ENCODE data around the gene SIAH1. TPM values are rescaled to one million over a fixed set of nuclear protein-coding genes. Genes with fewer than 3 reads are reported as not detected.

Gene SIAH1
- total RNA-seq, 1 donor from 2014 or later = 24.4 TPM

DNA sequence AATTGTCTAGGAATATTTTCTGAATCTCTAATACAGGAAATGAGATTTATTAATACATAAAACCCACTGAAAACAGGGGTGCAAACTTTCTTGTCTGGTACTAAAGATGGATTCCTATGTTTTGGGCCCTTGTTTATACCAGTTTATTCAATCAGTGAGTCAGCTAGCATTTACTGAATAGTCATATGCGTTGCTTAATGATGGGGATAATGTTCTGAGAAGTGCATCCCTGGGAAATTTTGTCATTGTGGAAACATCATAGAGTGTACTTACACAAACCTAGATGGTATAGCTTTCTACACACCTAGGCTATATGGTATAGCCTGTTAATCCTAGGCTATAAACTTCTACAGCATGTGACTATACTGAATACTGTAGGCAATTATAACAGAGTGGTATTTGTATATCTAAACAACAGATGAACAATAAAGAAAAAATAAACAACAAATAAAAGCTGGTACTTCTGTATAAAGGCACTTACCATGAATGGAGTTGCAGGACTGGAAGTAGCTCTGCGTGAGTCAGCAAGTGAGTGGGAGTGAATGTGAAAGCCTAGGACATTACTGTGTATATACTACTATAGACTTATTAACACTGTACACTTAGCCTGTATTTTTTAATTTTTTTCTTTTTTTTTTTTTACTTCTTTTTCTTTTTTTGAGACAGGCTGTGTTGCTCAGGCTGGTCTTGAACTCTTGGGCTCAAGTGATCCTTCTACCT lies 63.7 kb downstream of the SIAH1 start:
- Histone ChIP-seq H3K4me1 (ENCODE audit: insufficient read depth, low read length) (peaks cover 22% of the 10 kb centered on the region), H3K27me3 (ENCODE audit: insufficient read depth, low read length) (no peaks in the 10 kb centered on the region), H3K79me2 (ENCODE audit: insufficient read depth, low read length) (no peaks in the 10 kb centered on the region), H2AFZ (ENCODE audit: low read depth, low read length) (no peak overlapping the region), H3K27ac (ENCODE audit: low read depth, low read length) (no peak overlapping the region), H3K4me2 (ENCODE audit: low read length) (no peak overlapping the region), H3K4me3 (ENCODE audit: insufficient read depth, low read depth, low read length) (no peak overlapping the region), H4K20me1 (ENCODE audit: insufficient read depth, low read length) (peaks cover 42% of the 10 kb centered on the region), H3K9me3 (ENCODE audit: insufficient read depth, low read depth, low read length) (no peaks in the 10 kb centered on the region), H3K36me3 (ENCODE audit: insufficient read depth, low read length) (no peaks in the 10 kb centered on the region), H3K9ac (ENCODE audit: low read length) (no peak overlapping the region)
- no peaks in the 10 kb centered on the region for H3K9me3 Mint-ChIP-seq (ENCODE audit: unreplicated experiment)
- H3K4me1 Mint-ChIP-seq (ENCODE audit: low read depth, unreplicated experiment) = peaks cover 28% of the 10 kb centered on the region
- FAIRE-seq (no peak), DNase-seq (ENCODE audit: low read depth) (peak; percentile 73)
- H3K4me3 Mint-ChIP-seq (ENCODE audit: unreplicated experiment) = no peak overlapping the region
- no peaks in the 10 kb centered on the region for H3K36me3 Mint-ChIP-seq (ENCODE audit: low read depth, unreplicated experiment)
- no peak for TF ChIP-seq EZH2 (IDR thresholded peaks at IDR 0.05; ENCODE audit: insufficient read depth, low read length)
- TF ChIP-seq, protein P1, sequence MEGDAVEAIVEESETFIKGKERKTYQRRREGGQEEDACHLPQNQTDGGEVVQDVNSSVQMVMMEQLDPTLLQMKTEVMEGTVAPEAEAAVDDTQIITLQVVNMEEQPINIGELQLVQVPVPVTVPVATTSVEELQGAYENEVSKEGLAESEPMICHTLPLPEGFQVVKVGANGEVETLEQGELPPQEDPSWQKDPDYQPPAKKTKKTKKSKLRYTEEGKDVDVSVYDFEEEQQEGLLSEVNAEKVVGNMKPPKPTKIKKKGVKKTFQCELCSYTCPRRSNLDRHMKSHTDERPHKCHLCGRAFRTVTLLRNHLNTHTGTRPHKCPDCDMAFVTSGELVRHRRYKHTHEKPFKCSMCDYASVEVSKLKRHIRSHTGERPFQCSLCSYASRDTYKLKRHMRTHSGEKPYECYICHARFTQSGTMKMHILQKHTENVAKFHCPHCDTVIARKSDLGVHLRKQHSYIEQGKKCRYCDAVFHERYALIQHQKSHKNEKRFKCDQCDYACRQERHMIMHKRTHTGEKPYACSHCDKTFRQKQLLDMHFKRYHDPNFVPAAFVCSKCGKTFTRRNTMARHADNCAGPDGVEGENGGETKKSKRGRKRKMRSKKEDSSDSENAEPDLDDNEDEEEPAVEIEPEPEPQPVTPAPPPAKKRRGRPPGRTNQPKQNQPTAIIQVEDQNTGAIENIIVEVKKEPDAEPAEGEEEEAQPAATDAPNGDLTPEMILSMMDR (IDR thresholded peaks at IDR 0.05; ENCODE audit: insufficient read depth, low read depth, low read length) = no peak
- H3K27ac Mint-ChIP-seq (ENCODE audit: unreplicated experiment) = no peak overlapping the region
- no peaks in the 10 kb centered on the region for H3K27me3 Mint-ChIP-seq (ENCODE audit: low read depth, unreplicated experiment)

DNA sequence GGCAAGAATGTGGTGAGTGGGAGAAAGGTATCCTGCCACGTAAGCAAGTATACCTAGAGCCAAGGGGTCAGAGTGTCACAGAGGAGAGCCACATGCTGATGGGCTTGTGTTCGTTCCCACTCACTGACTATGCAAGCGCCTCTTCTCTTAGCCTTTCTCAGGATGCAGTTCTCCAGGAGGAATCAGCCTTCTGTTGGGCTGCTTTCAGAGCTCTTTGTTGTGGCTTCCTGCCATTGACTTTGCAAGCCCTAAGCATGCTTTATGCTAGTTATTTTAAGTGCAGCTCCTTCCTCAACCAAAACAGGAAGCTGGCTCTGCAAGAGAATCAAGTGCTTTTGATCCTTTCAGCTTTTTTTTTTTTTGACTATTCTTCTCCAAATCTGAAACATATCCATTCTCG lies 66.6 kb downstream of the SIAH1 start:
- H3K27me3 Mint-ChIP-seq (ENCODE audit: low read depth, unreplicated experiment) = no peaks in the 10 kb centered on the region
- peaks cover 45% of the 10 kb centered on the region for H4K20me1 ChIP-seq (ENCODE audit: insufficient read depth, low read length)
- H3K9ac ChIP-seq (ENCODE audit: low read length) = no peak overlapping the region
- H2AFZ ChIP-seq (ENCODE audit: low read depth, low read length) = no peak overlapping the region
- H3K4me2 ChIP-seq (ENCODE audit: low read length) = peak overlapping the region; percentile 21
- H3K36me3 ChIP-seq (ENCODE audit: insufficient read depth, low read length) = no peaks in the 10 kb centered on the region
- peaks cover 29% of the 10 kb centered on the region for H3K4me1 Mint-ChIP-seq (ENCODE audit: low read depth, unreplicated experiment)
- peaks cover 19% of the 10 kb centered on the region for H3K4me1 ChIP-seq (ENCODE audit: insufficient read depth, low read length)
- H3K4me3 ChIP-seq (ENCODE audit: insufficient read depth, low read depth, low read length) = no peak overlapping the region
- no peak overlapping the region for H3K27ac ChIP-seq (ENCODE audit: low read depth, low read length)
- H3K9me3 ChIP-seq (ENCODE audit: insufficient read depth, low read depth, low read length) = no peaks in the 10 kb centered on the region
- DNase-seq (ENCODE audit: low read depth) = peak; percentile 73
- no peak for FAIRE-seq
- H3K9me3 Mint-ChIP-seq (ENCODE audit: unreplicated experiment) = peaks cover 3% of the 10 kb centered on the region
- no peaks in the 10 kb centered on the region for H3K27me3 ChIP-seq (ENCODE audit: insufficient read depth, low read length)
- peak overlapping the region; percentile 78 for H3K27ac Mint-ChIP-seq (ENCODE audit: unreplicated experiment)
- H3K79me2 ChIP-seq (ENCODE audit: insufficient read depth, low read length) = peaks cover 3% of the 10 kb centered on the region
- TF ChIP-seq EZH2 (IDR thresholded peaks at IDR 0.05; ENCODE audit: insufficient read depth, low read length) = no peak
- TF ChIP-seq, protein P1 (IDR thresholded peaks at IDR 0.05; ENCODE audit: insufficient read depth, low read depth, low read length) = no peak
- no peak overlapping the region for H3K4me3 Mint-ChIP-seq (ENCODE audit: unreplicated experiment)
- peaks cover 4% of the 10 kb centered on the region for H3K36me3 Mint-ChIP-seq (ENCODE audit: low read depth, unreplicated experiment)
